Heart right ventricle (tissue), 16 donors: ENCODE results near the gene SHB. TPM values are rescaled to one million over a fixed set of nuclear protein-coding genes. Genes with fewer than 3 reads are reported as not detected.

Source experiments
- ATAC-seq, 8 donors: fragments of 200-7000 bp; cut with Tn5 transposase; one replicate each; pipeline ENCODE4 v1.9.1; 2020; ENCODE audit warnings: mild to moderate bottlenecking in 8 of 8, moderate library complexity in 8 of 8, moderate number of reproducible peaks in 1 of 8
- DNase-seq, 2 donors: peaks; one replicate each; pipeline ENCODE4 v3.0.0-alpha.2; 2020
- H3K27ac ChIP-seq, 10 donors: fragments of 200-600 bp; sonication (generic) in 2 of 10; one replicate each; pipeline versions ENCODE4 v1.5.0 to v1.8.0; 2020 to 2022; ENCODE audit warnings: mild to moderate bottlenecking in 3 of 10
- H3K27me3 ChIP-seq, 7 donors: fragments of 200-600 bp; one replicate each; pipeline ENCODE4 v1.8.0; 2021 to 2022; ENCODE audit warnings: mild to moderate bottlenecking in 2 of 7
- H3K36me3 ChIP-seq, 9 donors: fragments of 200-600 bp; sonication (generic) in 1 of 9; one replicate each; pipeline versions ENCODE4 v1.5.0 to v1.8.0; 2020 to 2022; ENCODE audit warnings: mild to moderate bottlenecking in 2 of 9
- H3K4me1 ChIP-seq, 9 donors: fragments of 200-600 bp; sonication (generic) in 1 of 9; one replicate each; pipeline versions ENCODE4 v1.5.0 to v1.8.0; 2020 to 2022; ENCODE audit warnings: mild to moderate bottlenecking in 4 of 9
- H3K4me3 ChIP-seq, 10 donors: fragments of 200-600 bp; sonication (generic) in 2 of 10; one replicate each; pipeline versions ENCODE4 v1.5.0 to v1.8.0; 2020 to 2022; ENCODE audit warnings: mild to moderate bottlenecking in 7 of 10, moderate library complexity in 2 of 10
- H3K9me3 ChIP-seq, 11 donors: fragments of 200-600 bp in 10 of 11; sonication (generic) in 2 of 11; one replicate each; pipeline versions ENCODE4 v1.5.0 to v1.8.0; 2013 to 2022; ENCODE audit warnings: mild to moderate bottlenecking in 2 of 11, control low read depth in 1 of 11, moderate library complexity in 1 of 11
- whole genome bisulfite sequencing, 2 donors: extraction: QIAGEN DNeasy Blood & Tissue Kit; methylation state at CpG; one replicate each; pipeline ENCODE4 v1.1.7; 2013; ENCODE audit warnings: inconsistent platforms in 1 of 2; 5-methylcytosine and 5-hydroxymethylcytosine counted together
- intact Hi-C, 10 donors: fragments of 100-400 bp; cut with DNase I; formaldehyde crosslinking; loops; one replicate each; pipeline versions ENCODE4 v1.11.1 to v1.14.2; 2022
- polyA plus RNA-seq, 2 donors: library from polyadenylated mRNA; stranded (reverse); fragments of 200-250 nt; gene quantifications; one replicate each; pipeline ENCODE4 v1.2.3, GENCODE V29; 2013
- total RNA-seq, 10 donors: library from RNA; stranded (reverse); fragmentation: NEBNext Ultra II Directional in 3 of 10; extraction: Animal tissue kit (Norgen Biotek cat#: 25700) in 3 of 10; gene quantifications; one replicate each; pipeline versions ENCODE4 v1.2.1 to v1.2.4, GENCODE V29; 2021 to 2023
- TF ChIP-seq, protein P1 (sequence below), 9 donors: fragments of 200-600 bp; sonication (generic) in 2 of 9; IDR thresholded peaks; one replicate each; pipeline versions ENCODE4 v1.5.0 to v1.8.0; 2021 to 2022; ENCODE audit warnings: antibody characterized with exemption in 9 of 9, mild to moderate bottlenecking in 5 of 9, moderate library complexity in 1 of 9
- donor health status: Arrhythmogenic right ventricular cardiomyopathy.
- donor health status: ischemic (EF 13 %, LVEDD 7.1; RV severe dilation, severe dysfunction).
- donor health status: healthy with polysubstance abuse.
- donor health status: DM: no; HTN: yes; CAD: no.
- donor health status: DM: no; HTN: no; CAD: no.
- donor health status: ischemic (EF 25% LVEDD 6.9; RV normal size, moderate dysfunction).
- donor health status: ischemic (EF 25% LVEDD 5.7; RV mildly dilated, moderate dysfunction).
- donor health status: healthy.
- donor health status: DM: yes; HTN: yes; CAD: no.
- donor health status: Ischemic cardiomyopathy.
- donor health status: ischemic (EF 35%, LVEDD 5.7; RV mildly dilated, moderate dysfunction).
- donor health status: nonischemic (EF 11% LVEDD 7.7; RV severe dilation, severe dysfunction).
- donor health status: DM: yes; HTN: yes; CAD: no.
- donor health status: PGD.
- donor health status: ischemic (EF 29% LVEDD 5.4; RV normal size, mild dysfunction).
- donor health status: nonischemic (EF 23%, LVEDD 6.1; RV moderate dilation, normal function).

SHB gene
- total and polyA plus RNA-seq, 12 donors, result 5.7 to 26.6 (median 18.0) TPM

- intact Hi-C loops, result loop anchor here (2.0 to 10.0 kb wide), 8 partner anchors 48 to 155 kb away; no protein-coding TSS in a partner anchor
- Histone ChIP-seq H3K4me1 (peaks cover 7 to 73% (median 63%) of the 10 kb centered on the region in 9 donors), H3K9me3 (no peaks in the 10 kb centered on the region), H3K36me3 (no peaks in the 10 kb centered on the region), H3K4me3 (peak overlapping the region; percentile 78 to 99 (median 95)), H3K27me3 (peaks cover 0 to 16% (median 0%) of the 10 kb centered on the region in 7 donors), H3K27ac (peak overlapping the region; percentile 80 to 99 (median 98))
- TF ChIP-seq, protein P1, sequence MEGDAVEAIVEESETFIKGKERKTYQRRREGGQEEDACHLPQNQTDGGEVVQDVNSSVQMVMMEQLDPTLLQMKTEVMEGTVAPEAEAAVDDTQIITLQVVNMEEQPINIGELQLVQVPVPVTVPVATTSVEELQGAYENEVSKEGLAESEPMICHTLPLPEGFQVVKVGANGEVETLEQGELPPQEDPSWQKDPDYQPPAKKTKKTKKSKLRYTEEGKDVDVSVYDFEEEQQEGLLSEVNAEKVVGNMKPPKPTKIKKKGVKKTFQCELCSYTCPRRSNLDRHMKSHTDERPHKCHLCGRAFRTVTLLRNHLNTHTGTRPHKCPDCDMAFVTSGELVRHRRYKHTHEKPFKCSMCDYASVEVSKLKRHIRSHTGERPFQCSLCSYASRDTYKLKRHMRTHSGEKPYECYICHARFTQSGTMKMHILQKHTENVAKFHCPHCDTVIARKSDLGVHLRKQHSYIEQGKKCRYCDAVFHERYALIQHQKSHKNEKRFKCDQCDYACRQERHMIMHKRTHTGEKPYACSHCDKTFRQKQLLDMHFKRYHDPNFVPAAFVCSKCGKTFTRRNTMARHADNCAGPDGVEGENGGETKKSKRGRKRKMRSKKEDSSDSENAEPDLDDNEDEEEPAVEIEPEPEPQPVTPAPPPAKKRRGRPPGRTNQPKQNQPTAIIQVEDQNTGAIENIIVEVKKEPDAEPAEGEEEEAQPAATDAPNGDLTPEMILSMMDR (IDR thresholded peaks at IDR 0.05), result no peak
- WGBS, 2 donors, result 4 to 8% methylated on average over 47 of the region's 47 CpGs
- peak; percentile 57 to 66 for DNase-seq
- peak; percentile 12 to 66 (median 54) for ATAC-seq
These were observed 1.8 kb downstream of the SHB start for GRCh38 chr9:38066914-38067858.

DNA sequence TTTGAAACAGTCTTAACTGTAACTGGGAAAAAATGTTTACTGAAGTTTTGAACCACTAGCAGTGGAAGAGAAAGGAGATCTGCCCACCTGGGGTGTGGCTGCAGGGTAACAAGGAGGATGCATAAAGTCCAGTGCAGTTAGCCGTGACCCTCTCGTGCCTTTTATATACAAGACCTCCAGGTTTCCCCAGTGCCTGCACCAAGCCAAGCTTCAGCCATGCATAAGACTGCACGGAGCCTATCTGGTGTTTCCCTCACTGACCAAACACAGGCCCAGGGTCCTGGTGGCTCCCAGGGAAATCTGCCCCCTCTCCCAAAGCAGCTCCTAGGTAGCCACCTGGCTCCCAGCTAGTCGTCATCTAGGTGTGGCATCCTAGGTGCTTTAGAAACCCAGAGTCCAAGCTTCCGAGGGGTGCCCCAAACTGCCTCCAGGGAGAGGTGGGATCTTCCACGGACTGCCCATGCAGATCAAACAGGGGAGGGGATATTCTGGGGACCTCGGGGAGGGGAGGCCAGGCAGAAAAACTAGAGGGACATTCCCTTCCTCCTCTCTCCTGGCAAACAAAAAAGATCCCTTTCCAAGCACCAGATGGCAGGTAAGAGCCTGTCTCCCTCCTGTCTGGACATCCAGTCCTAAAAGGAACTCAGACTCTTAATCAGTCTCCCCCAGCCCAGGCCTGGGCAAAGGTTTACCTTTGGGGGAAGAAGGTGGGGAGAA is 2.7 kb downstream of the SHB start:
- 45 to 53% methylated on average over 7 of the region's 7 CpGs for WGBS, 2 donors
- no peaks in the 10 kb centered on the region for H3K9me3 ChIP-seq
- H3K4me1 ChIP-seq, result peaks cover 7 to 81% (median 71%) of the 10 kb centered on the region in 9 donors
- DNase-seq (no peak), ATAC-seq (peak in 5 of 8 donors; percentile 2 to 23 (median 3))
- no peaks in the 10 kb centered on the region for H3K36me3 ChIP-seq
- H3K4me3 ChIP-seq, result peak overlapping the region; percentile 78 to 99 (median 95)
- TF ChIP-seq, protein P1 (IDR thresholded peaks at IDR 0.05), result peak in 3 of 9 donors; percentile 6 to 27 (median 24)
- intact Hi-C loops, result loop anchor here (2.0 to 10.0 kb wide), 8 partner anchors 48 to 154 kb away; no protein-coding TSS in a partner anchor
- H3K27me3 ChIP-seq, result peaks cover 0 to 16% (median 0%) of the 10 kb centered on the region in 7 donors
- peak overlapping the region; percentile 80 to 99 (median 98) for H3K27ac ChIP-seq

DNA sequence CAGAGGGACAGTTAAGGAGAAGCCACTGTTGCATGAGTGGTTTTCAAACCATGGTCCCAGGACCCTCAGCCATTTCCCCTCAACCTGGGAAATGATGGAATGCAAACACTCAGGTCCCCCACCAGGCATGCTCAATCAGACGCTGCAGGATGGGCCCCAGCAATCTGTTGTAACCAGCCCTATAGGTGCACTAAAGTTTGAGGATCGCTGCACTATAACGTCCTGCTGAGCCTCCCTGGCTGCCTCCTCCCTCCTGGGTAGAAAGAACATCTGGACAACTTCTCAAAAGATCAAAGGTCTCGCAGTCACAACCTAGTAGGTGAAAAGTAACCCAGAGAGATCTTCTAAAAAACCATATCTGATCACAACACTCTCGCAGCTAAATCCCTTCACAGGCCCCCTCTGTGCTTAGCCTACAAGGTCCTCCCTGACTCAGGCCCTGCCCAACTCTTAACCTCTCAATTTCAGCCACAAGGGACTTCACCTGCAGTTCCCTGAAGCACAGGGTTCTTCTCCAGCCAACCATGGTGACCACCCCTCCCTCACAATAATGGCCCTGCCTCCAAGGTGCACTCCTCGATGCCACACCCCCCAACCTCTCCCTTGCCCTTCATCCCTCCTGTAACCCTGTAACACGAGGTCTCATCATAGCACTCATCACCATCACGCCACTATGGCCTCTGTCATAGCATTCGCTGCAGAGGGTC is 3.5 kb downstream of the SHB start:
- peak overlapping the region in 7 of 10 donors; percentile 91 to 99 (median 97) for H3K4me3 ChIP-seq
- peaks cover 0 to 16% (median 0%) of the 10 kb centered on the region in 7 donors for H3K27me3 ChIP-seq
- peak overlapping the region in 5 of 10 donors; percentile 43 to 98 (median 94) for H3K27ac ChIP-seq
- no peaks in the 10 kb centered on the region for H3K36me3 ChIP-seq
- DNase-seq (no peak), ATAC-seq (no peak)
- H3K9me3 ChIP-seq, result no peaks in the 10 kb centered on the region
- intact Hi-C loops, result loop anchor here (2.0 to 10.0 kb wide), 9 partner anchors 47 to 153 kb away; no protein-coding TSS in a partner anchor
- WGBS, 2 donors, result 55 to 62% methylated on average over 9 of the region's 9 CpGs
- TF ChIP-seq, protein P1 (IDR thresholded peaks at IDR 0.05), result no peak
- peaks cover 7 to 88% (median 75%) of the 10 kb centered on the region in 9 donors for H3K4me1 ChIP-seq
